ELR (cell line): ENCODE measurements around the gene CTNND1.
A peak's percentile ranks its signal among the peaks of the same experiment; 100 is the strongest.
"Not testable (repeated sequence)": the region's sequence is repeated elsewhere in the genome, so short reads cannot be mapped to it uniquely, and the experiment has no call there.

Source experiments
- DNase-seq: peaks from one replicate; pipeline ENCODE4 v3.0.0-alpha.2; 2015; ENCODE audit warnings: low read depth

CTNND1 gene, protein sequence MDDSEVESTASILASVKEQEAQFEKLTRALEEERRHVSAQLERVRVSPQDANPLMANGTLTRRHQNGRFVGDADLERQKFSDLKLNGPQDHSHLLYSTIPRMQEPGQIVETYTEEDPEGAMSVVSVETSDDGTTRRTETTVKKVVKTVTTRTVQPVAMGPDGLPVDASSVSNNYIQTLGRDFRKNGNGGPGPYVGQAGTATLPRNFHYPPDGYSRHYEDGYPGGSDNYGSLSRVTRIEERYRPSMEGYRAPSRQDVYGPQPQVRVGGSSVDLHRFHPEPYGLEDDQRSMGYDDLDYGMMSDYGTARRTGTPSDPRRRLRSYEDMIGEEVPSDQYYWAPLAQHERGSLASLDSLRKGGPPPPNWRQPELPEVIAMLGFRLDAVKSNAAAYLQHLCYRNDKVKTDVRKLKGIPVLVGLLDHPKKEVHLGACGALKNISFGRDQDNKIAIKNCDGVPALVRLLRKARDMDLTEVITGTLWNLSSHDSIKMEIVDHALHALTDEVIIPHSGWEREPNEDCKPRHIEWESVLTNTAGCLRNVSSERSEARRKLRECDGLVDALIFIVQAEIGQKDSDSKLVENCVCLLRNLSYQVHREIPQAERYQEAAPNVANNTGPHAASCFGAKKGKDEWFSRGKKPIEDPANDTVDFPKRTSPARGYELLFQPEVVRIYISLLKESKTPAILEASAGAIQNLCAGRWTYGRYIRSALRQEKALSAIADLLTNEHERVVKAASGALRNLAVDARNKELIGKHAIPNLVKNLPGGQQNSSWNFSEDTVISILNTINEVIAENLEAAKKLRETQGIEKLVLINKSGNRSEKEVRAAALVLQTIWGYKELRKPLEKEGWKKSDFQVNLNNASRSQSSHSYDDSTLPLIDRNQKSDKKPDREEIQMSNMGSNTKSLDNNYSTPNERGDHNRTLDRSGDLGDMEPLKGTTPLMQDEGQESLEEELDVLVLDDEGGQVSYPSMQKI

DNA sequence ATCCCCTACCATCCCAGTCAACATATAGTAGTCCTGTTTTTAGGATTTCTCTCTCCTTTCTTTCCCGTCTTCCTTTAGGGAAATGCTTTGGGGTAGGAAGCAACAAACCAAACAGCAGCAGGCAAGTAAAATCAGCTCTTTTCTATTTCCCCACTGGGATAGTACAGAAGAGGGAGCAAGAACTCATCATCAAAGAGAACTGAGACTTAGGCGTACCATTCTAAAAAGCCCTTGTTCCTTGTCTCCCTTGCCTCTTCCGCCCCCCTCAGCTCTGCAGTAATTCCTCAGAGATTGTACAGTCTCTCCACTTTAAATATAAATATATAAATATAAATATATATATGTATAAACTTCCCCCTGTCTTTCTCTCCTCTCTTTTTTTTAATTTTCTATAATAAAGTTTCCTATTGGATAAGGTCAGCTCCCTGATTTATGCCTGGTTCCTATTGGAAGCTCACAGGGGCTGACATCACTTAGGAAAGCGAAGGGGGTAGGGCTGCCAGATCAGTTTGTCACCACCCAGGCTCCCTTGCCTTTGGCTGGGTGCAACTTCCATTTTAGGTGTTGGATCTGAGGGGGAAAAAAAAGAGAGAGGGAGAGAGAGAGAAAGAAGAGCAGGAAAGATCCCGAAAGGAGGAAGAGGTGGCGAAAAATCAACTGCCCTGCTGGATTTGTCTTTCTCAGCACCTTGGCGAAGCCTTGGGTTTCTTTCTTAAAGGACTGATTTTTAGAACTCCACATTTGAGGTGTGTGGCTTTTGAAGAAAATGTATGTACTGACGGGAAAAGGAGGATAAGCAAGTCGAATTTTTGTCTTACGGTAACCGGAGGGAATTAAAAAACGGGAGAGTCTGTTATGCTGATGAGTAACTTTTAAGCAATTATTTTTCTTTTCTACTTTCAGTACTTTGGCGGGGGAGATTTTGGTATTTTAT is at the start of gene CTNND1:
Gene CTNND1 (plus strand): TSS at position 502 of the 934 bp plus-strand sequence. CDS start 29,677 bp downstream, outside the sequence.
- peak; percentile 98 for DNase-seq

DNA sequence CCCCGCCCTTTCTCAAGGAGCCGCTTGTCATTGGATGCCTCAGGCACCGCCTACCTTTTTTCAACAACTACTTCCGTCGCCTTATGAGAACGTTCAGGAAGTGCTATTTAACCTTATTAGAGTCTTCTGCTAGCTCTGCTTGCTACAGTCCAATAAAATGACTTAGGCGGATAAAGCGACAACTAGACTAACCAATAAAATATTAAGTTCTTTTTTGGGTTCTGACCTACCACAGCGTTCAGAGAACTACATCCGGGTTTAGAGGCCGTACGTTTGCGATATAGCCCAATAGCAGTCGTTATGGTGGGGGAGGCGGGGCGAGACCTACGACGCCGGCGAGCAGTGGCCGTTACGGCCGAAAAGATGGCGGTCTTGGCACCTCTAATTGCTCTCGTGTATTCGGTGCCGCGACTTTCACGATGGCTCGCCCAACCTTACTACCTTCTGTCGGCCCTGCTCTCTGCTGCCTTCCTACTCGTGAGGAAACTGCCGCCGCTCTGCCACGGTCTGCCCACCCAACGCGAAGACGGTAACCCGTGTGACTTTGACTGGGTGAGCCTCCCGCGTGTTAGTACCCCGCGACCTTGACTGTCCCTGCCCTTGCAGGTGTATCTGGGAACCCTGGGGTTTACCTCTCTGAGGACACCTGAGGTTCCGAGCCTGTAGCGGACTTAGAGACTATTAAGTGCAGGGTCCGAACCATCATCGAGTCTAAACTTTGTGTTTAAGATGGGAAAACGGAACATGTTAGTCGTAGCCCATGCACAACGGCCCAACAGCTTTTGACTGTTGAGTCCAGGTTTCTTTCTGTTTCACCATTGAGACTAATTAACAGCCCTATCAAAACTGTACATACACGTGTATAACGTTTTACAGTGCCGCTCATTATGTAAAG is 49.1 kb upstream of the CTNND1 start, which contains the start of gene TMX2:
Gene TMX2 (plus strand): TSS at position 338 of the 895 bp plus-strand sequence. CDS start 26 bp downstream, at position 364.
- peak; percentile 99 for DNase-seq

DNA sequence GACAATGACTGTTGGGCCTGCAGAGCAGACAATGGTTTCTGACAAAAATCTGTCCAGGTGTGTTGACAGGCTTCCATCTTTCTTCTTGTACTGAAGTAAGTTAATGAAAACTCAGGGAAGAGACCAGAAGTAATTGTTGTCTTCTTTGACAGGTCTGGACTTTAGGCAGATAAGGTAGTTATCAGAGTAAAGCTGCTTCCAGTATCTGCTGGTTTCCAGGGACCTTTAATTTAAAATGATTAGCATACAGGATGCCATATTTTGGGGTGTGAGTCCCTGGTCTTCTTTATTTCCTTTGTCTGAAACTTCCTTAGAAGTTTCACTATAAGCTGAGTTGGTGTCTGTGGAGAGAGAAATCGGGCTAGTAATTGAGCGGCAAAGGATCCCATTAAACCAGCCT is 47.8 kb upstream of the CTNND1 start:
- DNase-seq: no peak

DNA sequence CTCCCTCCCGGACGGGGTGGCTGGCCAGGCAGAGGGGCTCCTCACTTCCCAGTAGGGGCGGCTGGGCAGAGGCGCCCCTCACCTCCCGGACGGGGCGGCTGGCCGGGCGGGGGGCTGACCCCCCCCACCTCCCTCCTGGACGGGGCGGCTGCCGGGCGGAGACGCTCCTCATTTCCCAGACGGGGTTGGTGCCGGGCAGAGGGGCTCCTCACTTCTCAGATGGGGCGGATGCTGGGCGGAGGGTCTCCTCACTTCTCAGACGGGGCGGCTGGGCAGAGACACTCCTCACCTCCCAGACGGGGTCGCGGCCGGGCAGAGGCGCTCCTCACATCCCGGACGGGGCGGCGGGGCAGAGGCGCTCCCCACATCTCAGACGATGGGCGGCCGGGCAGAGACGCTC is 44.9 kb upstream of the CTNND1 start:
- DNase-seq: not testable (repeated sequence)

DNA sequence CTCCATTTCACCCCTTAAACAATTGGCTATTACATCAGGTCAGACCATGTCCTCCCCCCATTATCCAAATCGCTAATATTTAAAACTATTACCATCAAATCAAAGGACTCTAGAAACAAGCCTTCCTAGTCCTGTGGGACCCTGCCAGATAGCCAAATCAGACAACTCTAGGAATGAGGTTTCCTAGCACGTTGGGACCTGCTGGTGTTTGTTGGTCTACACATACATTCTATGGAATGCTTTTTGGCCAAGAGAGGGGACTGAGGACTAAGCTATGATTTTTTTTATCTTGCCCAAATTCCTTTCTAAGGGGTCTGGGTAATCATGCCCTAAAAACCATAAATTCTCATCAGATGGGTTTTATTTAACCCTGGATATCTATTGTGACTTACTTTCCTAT is 34.4 kb upstream of the CTNND1 start:
- no peak for DNase-seq

DNA sequence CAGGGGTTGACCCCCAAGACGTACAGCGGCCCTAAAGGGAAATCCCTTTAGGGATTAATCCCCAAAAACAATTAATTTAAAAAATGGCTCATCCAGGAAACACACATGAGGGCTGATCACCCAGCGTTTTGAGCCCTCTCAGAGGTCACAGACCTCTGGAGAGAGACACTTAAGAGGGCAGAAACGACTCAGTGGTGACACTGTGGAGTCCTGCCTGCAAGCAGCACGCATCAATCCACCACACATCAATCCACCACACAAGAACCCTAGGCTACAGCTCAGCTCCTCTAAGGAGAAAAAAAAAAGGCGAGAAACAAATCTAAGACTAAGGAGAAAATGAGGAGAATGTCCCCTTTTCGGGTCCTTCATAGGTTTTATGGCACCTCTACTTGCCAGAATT is 32.8 kb upstream of the CTNND1 start:
- no peak for DNase-seq

DNA sequence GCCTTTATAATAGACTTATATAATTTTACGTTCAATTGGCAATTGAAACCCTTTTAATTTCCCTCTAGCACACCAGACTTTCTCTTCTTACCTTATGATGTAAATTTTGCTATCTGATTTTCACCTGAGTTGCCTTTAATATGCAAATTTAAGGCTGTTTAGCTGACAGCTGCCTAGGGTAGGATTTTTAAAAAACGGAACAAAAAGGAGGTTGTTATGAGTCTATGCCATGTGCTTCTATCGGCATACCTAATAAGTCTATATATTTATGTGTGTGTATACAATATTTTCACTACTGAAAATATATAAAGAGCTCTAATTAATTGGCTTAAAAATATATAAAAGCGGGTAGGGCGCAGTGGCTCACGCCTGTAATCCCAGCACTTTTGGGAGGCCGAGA is 32.1 kb upstream of the CTNND1 start:
- no peak for DNase-seq

DNA sequence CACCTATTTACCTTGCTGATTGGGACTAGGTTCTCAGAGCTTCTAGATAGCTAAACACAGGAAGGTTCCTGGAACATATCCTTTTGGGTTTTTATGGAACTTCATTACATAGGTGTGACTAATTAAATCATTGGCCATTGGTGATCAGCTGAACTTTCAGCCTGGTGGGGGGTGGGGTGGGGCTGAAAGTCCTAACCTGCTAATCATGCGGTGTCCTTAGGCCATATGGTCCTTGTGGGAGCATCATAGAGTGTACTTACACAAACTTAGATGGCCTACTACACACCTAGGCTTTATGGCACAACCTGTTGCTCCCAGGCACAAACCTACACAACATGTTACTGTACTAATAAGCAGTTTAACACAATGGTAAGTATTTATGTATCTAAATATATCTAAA is 28.9 kb upstream of the CTNND1 start:
- DNase-seq: no peak

DNA sequence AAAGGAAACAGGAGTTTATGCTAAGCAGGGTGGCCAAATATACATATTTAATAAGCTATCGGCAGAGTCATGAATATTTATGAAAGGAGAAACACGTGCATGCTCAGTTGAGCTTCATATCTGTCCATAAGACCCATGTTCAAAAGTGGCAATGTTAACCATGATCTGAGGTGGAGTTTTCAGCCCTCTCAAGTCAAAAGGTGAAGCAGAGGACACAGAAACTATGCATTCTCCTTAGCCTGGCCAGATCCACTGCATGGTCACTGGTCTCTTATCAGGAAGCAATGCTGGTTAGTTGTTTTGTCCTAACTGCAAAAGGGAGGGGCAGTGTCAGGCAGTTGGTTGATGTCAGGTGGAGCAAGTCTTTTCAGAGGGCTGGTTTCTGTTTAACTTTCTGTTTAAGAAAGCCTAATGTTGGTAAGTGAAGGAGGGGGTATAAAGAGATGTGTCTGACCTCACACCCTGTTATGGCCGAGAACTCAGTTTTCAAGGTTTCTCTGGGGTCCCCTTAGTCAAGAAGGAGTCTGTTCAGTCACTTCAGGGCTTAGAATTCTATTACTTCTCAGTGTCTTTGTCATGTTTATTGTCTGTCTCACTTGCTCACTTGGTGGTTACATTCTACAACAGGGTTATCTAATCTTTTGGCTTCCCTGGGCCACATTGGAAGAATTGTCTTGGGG is 25.8 kb upstream of the CTNND1 start:
- no peak for DNase-seq

DNA sequence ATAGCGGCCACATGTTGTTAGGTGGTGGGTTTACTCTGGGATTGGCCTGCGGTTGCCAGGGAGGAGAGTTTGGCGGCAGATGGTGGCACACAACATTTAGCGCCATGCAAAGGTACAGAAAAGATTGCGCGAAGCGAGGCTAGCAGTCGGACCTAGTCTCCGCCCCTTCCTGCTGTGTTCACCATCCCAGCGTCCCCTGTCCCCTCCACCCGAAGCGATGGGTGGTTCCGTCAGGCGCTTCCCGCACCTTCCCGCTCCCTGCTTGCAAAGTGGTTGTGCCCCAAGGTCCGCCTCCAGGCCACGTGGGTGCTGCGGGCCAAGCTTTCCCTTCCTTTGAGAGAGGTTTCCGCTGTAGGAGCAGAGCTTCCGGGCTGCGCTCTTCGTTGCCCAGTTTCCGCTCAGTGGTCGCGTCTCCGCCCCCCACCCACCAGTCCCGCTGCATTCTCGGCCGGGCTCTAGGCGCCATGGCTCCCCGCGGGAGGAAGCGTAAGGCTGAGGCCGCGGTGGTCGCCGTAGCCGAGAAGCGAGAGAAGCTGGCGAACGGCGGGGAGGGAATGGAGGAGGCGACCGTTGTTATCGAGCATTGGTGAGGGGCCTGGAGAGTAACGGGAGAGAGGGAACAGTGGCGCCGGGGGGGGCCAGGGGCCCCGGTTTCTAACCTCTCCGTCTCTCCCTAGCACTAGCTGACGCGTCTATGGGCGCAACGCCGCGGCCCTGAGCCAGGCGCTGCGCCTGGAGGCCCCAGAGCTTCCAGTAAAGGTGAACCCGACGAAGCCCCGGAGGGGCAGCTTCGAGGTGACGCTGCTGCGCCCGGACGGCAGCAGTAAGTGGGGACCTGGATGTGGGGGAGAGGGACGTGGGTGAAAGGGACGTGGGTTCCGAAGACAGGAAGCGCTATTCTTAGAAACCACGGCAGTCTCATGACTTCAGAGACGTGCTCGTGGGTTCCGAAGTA is 20.2 kb upstream of the CTNND1 start, which contains the start of gene SELENOH:
Gene SELENOH (plus strand): TSS at position 360 of the 955 bp plus-strand sequence. CDS start 105 bp downstream, at position 465.
- peak; percentile 98 for DNase-seq

DNA sequence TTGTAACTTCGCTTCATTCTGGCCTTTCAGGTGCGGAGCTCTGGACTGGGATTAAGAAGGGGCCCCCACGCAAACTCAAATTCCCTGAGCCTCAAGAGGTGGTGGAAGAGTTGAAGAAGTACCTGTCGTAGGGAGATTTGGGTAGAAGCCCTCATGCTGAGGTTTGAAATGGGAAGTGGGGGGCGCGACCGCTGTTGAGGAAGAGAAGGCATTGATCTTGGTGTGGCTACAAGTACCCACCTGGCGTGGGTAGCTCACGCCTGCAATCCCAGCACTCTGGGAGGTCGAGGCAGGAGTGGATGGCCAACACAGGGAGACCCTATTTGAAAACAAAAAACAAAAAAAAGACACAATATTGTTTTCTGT is 19.5 kb upstream of the CTNND1 start:
- no peak for DNase-seq

DNA sequence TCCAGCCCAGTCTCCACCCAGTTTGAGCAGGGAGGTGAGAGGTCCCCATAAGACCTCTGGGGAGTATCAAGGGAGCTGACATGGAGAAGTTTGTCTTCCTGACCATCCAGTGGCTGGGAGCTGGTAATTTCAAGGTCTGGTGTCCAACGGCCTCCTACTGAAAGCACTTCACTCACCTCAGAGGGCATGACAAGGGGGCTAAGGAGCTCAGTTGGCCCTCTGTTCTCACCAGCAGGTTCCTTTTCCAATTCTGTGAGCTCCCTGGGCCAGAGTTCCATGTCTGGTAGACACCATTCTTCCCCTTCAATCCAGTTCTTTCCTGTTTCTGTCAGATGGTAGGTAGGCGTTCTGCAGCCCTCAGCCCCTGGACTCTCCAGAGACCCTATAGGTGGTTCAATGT is 17.2 kb upstream of the CTNND1 start:
- no peak for DNase-seq

DNA sequence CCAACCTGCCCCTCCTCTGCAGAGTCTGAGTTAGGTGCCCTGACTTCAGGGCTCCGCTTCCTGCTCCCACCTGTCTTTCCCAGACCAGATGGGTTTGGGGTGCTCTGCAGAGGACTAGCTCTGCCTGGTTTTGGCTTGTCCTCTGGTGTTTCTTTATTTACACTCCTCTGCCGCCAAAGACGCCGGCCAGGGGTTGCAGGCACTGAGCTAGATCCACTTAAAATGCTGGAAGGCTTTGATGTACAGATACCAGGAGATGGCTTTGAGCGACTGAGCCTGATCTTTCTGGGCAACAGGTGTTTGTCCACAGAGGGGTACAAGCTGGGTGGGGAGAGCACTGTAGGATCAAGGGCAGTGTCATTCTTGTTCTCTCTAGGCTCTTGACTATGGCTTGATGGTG is 16.4 kb upstream of the CTNND1 start:
- no peak for DNase-seq

DNA sequence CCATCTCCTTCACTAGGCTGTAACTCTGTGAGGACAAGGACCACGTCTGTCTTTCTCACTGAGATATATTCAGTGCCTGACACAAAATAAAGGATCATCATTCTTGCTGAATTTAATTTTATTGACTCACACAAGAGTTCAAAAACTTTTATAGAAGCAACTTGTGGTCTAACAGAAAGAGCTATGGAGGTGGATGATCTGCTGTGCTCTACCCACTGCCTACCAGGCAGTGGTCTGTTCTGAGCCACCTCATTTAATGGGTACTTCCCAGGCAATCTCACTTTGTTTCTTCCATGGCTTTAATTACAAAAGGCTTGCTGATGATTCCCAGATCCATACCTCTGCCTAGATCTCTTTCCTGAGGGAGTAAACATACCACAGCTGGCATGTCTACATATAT is 14.7 kb upstream of the CTNND1 start:
- DNase-seq: no peak

DNA sequence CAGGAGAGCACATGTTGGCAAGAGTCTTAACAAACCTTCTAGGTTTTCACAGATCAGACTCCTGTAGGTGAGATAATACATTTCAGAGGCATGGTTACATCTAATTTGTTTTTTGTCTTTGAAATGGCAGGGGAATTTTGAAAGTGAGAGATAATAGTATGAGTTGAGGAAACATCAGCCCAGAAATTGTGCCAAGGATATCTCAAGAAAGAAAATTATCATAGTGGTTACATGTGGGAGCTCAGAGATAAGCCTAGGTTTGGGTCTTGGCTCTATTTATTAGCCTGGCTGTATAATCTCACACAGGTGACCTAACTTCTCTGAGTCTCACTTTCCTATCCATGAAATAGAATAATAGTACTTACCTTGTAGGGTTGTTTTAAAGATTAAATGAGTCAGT is 10.4 kb upstream of the CTNND1 start:
- DNase-seq: no peak

DNA sequence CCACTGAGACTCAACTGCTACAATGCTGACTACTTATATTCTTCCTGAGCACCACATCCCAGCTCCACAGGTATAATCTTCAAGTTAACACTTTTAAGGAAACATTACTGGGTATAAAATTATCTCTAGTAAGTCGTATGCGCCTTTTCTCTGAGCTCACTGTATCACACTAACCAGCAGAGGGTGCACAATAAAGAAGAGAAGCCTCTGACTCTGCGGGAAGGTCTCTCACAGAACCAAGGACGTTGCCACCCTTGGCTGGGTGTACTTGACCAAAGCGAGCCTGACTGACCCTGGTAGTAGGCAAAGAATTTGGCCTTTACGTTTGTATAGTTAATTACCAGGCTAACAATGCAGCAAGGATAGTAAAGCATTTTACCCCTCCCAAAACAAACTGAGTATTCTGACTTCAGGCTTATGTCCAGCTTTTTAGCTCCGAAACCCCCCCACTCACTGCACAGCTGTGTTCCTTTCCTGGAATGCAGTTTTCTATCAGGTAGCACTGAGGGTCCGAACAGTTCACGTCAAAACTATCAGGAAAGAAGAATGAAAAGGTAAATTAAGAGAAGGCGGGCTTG is 9.8 kb upstream of the CTNND1 start, which contains the start of gene BTBD18:
Gene BTBD18 (minus strand): TSS at position 144 of the 578 bp plus-strand sequence. CDS start 631 bp downstream, outside the sequence.
- peak; percentile 60 for DNase-seq

DNA sequence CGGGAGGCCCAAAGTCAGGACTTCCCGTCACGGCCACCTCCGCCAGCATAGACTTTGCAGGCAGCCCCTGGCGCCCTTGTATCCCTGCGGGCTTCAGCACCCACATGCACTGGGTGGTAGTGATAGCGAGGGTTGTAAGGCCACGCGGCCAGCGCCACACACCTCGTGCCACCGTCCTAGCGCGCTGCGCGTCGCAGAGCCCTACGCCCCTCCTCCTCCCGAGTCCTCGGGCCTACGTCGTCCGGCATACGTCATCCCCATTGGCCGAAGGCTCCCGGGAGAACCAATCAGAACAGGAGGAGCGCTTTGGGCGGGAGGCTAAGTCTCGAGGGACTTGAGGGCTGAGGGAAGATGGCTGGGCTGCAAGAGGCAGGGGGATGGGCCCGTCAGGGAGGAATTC is 8.6 kb upstream of the CTNND1 start:
- DNase-seq: no peak

DNA sequence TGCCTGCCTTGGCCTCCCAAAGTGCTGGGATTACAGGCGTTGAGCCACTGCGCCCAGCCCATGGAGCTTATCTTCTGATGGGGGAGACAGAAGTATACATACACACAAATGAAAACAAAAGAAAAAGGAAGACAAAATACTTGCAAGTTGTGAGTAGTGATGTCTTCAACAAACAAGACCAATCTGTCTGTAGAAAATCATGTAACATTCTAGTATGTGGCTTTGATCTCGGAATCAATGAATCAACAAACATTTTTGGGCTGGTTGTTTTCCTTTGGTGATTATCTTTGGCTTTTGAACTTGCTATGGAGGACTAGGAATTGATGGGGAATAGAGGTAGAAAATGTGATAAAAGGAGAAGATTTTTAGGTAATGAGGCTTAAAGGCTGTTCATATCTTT is 3.4 kb upstream of the CTNND1 start:
- DNase-seq: no peak
